Ovary (tissue), 9 donors: ENCODE measurements around the gene APOL4. TPM values are rescaled to one million over a fixed set of nuclear protein-coding genes. Genes with fewer than 3 reads are reported as not detected.

Source experiments
- DNase-seq, 5 donors: peaks; one replicate each; pipeline ENCODE4 v3.0.0-alpha.2; 2019 to 2020
- H3K27ac ChIP-seq, 2 donors: fragments of 200-600 bp; one replicate each; pipeline versions ENCODE4 v1.5.1 to v1.8.0; 2019 to 2022
- H3K27me3 ChIP-seq: fragments of 200-600 bp; one replicate; pipeline ENCODE4 v1.8.0; 2022
- H3K36me3 ChIP-seq: fragments of 200-600 bp; sonication (generic); one replicate; pipeline ENCODE4 v1.5.1; 2019
- H3K4me1 ChIP-seq: one replicate; pipeline ENCODE4 v1.8.1; 2013; ENCODE audit warnings: mild to moderate bottlenecking, moderate library complexity; ENCODE audit not compliant: insufficient read depth
- H3K4me3 ChIP-seq: fragments of 200-600 bp; sonication (generic); one replicate; pipeline ENCODE4 v1.5.1; 2017
- H3K9me3 ChIP-seq, 2 donors: fragments of 200-600 bp in 1 of 2; sonication (generic) in 1 of 2; one replicate each; pipeline versions ENCODE4 v1.5.1 to v1.8.1; 2013 to 2019; ENCODE audit warnings: mild to moderate bottlenecking in 1 of 2, moderate library complexity in 1 of 2
- EP300 ChIP-seq: sonication (generic); formaldehyde crosslinking; IDR thresholded peaks from one replicate; pipeline ENCODE4 v1.6.1; 2017; ENCODE audit warnings: antibody characterized with exemption
- POLR2A ChIP-seq: fragments of 450-650 bp; IDR thresholded peaks from one replicate; pipeline ENCODE4 v1.6.1; 2017; ENCODE audit warnings: antibody characterized with exemption, mild to moderate bottlenecking, moderate library complexity
- WGBS, 3 donors: extraction: QIAGEN DNeasy Blood & Tissue Kit in 1 of 3; methylation state at CpG; one replicate each; pipeline versions ENCODE4 v1.1.5 to v1.1.7; 2013 to 2017; 5-methylcytosine and 5-hydroxymethylcytosine counted together
- intact Hi-C, 4 donors: fragments of 100-400 bp; cut with DNase I; formaldehyde crosslinking; loops; one replicate each; pipeline versions ENCODE4 v1.11.0 to v1.15.1; 2022 to 2023
- polyA plus RNA-seq, 2 donors: library from polyadenylated mRNA; stranded (reverse); fragments of 200-250 nt in 1 of 2; fragments of 350-450 nt in 1 of 2; fragmentation: Illumina TruSeq in 1 of 2; extraction: RNeasy Lipid Tissue Mini Kit (QIAGEN cat#74804) in 1 of 2; gene quantifications; one replicate each; pipeline ENCODE4 v1.2.3, GENCODE V29; 2013 to 2014
- total RNA-seq, 7 donors: library from RNA; depleted of rRNA in 2 of 7; stranded (reverse); fragments of >200 nt in 2 of 7; fragmentation: NEBNext Ultra II Directional in 3 of 7; extraction: Animal tissue kit (Norgen Biotek cat#: 25700) in 3 of 7; gene quantifications; one replicate each; pipeline versions ENCODE4 v1.1.0 to v1.2.4, GENCODE V29; 2016 to 2023
- TF ChIP-seq, protein P1 (sequence below), 3 donors: fragments of 450-650 bp in 2 of 3; fragments of 200-600 bp in 1 of 3; IDR thresholded peaks; one replicate each; pipeline versions ENCODE4 v1.5.1 to v1.8.0; 2016 to 2022; ENCODE audit warnings: antibody characterized with exemption in 3 of 3, mild to moderate bottlenecking in 1 of 3
- donor health status: DM: no; HTN: no; CAD: no; lungs with moderate emphysema.
- donor health status: DM: no; HTN: no; CAD: no.
- donor health status: Bipolar disorder and iron deficiency.
- donor health status: DM: yes; HTN: yes; CAD: no.
- donor health status: DM: no; HTN: no; CAD: no.
- donor health status: DM: yes; HTN: yes; CAD: no.

APOL4 gene
- total and polyA plus RNA-seq, 9 donors = 0.31 to 18.6 (median 7.3) TPM

GRCh38 chr22:36141481-36141880, 60.1 kb downstream of the APOL4 start:
- H3K4me3 ChIP-seq = no peak overlapping the region
- no peaks in the 10 kb centered on the region for H3K36me3 ChIP-seq
- H3K4me1 ChIP-seq = no peaks in the 10 kb centered on the region
- no peaks in the 10 kb centered on the region for H3K27me3 ChIP-seq
- intact Hi-C loops = loop anchor here in 2 of 4 donors (5.0 to 10.0 kb wide), 2 partner anchors 41 to 93 kb away; partner anchors contain the start of gene APOL2 (in 1 of the 2)
- 80 to 82% (median 81%) methylated on average over 9 of the region's 9 CpGs for WGBS, 3 donors
- no peaks in the 10 kb centered on the region for H3K9me3 ChIP-seq
- no peak for DNase-seq
- TF ChIP-seq, protein P1, sequence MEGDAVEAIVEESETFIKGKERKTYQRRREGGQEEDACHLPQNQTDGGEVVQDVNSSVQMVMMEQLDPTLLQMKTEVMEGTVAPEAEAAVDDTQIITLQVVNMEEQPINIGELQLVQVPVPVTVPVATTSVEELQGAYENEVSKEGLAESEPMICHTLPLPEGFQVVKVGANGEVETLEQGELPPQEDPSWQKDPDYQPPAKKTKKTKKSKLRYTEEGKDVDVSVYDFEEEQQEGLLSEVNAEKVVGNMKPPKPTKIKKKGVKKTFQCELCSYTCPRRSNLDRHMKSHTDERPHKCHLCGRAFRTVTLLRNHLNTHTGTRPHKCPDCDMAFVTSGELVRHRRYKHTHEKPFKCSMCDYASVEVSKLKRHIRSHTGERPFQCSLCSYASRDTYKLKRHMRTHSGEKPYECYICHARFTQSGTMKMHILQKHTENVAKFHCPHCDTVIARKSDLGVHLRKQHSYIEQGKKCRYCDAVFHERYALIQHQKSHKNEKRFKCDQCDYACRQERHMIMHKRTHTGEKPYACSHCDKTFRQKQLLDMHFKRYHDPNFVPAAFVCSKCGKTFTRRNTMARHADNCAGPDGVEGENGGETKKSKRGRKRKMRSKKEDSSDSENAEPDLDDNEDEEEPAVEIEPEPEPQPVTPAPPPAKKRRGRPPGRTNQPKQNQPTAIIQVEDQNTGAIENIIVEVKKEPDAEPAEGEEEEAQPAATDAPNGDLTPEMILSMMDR (IDR thresholded peaks at IDR 0.05) = no peak
- TF ChIP-seq POLR2A (no peak), EP300 (no peak)
- H3K27ac ChIP-seq = no peak overlapping the region

Other genes with a start within 250 kb of the APOL4 start
- gene RBFOX2, start 173.0 kb downstream of the APOL4 start, total RNA-seq = 100 to 1,000 TPM in 5 of 7 donors, 10 to 100 TPM in 2; 71.1 to 137 (median 128) TPM
- gene RBFOX2, start 173.0 kb downstream of the APOL4 start, polyA plus RNA-seq = 100 to 1,000 TPM in 1 of 2 donors, 10 to 100 TPM in 1; 68.7 to 140 TPM
- gene APOL3, start 41.1 kb downstream of the APOL4 start, total RNA-seq = 10 to 100 TPM; 15.4 to 23.0 (median 18.6) TPM
- gene APOL3, start 41.1 kb downstream of the APOL4 start, polyA plus RNA-seq = 10 to 100 TPM; 19.6 to 62.1 TPM
- gene APOL2, start 37.7 kb upstream of the APOL4 start, total RNA-seq = 10 to 100 TPM; 21.8 to 38.1 (median 28.2) TPM
- 10 to 100 TPM; 13.6 to 33.7 TPM for gene APOL2, start 37.7 kb upstream of the APOL4 start, polyA plus RNA-seq
- 10 to 100 TPM; 11.4 to 59.3 (median 34.4) TPM for gene APOL1, start 51.3 kb upstream of the APOL4 start, total RNA-seq
- 10 to 100 TPM; 26.5 to 75.9 TPM for gene APOL1, start 51.3 kb upstream of the APOL4 start, polyA plus RNA-seq
- 100 to 1,000 TPM; 128 to 452 (median 348) TPM for gene MYH9, start 186.2 kb upstream of the APOL4 start, total RNA-seq
- gene MYH9, start 186.2 kb upstream of the APOL4 start, polyA plus RNA-seq = 100 to 1,000 TPM; 196 to 530 TPM